K562 (cell line): ENCODE data around the gene AFF2. TPM values are rescaled to one million over a fixed set of nuclear protein-coding genes. Genes with fewer than 3 reads are reported as not detected.

Experiments used
- ATAC-seq: fragments of 200-7000 bp; cut with Tn5 transposase; 3 replicates; pipeline ENCODE4 v1.9.1; 2020; ENCODE audit warnings: moderate library complexity
- BruUV-seq: library from RNA; stranded (reverse); fragments of 400-500 nt; replicated peaks from 2 replicates; lab custom pipeline; 2021; lab: Mats Ljungman, UMichigan
- CTCF ChIA-PET: fragments of 300-600 bp; formaldehyde crosslinking; extraction: SDS; loops from one replicate; lab custom pipeline; 2021; ENCODE audit warnings: low intra/inter-chr PET ratio; lab: Yijun Ruan, JAX
- POLR2A ChIA-PET: fragments of 300-600, 350-650 bp; sonication (Branson Sonifier 250); formaldehyde crosslinking; extraction: SDS; loops from one replicate; lab custom pipeline; 2021; ENCODE audit warnings: antibody characterized with exemption, inconsistent platforms; lab: Yijun Ruan, JAX
- DNase-seq, 4 experiments: peaks; one replicate each; pipeline versions ENCODE4 v3.0.0 to v3.0.0-alpha.2; 2011 to 2018; ENCODE audit warnings: low spot score in 3 of 4, mixed read lengths in 3 of 4; ENCODE audit errors: extremely low read depth in 1 of 4
- FAIRE-seq: peaks from 2 replicates; lab custom pipeline; 2011; peaks lifted over from hg19 to GRCh38; lab: Jason Lieb, UNC
- H2AFZ ChIP-seq: 2 replicates; pipeline ENCODE4 v1.6.0; 2011; ENCODE audit warnings: low read depth, low read length, control low read depth, inconsistent platforms
- H3K27ac ChIP-seq: fragments of 200-600 bp; 3 replicates; pipeline ENCODE4 v1.8.0; 2011; ENCODE audit warnings: low read depth, mild to moderate bottlenecking, control low read depth, inconsistent platforms, low read length, moderate library complexity, mixed read lengths; ENCODE audit errors: extremely low read depth
- H3K27me3 ChIP-seq, 2 experiments: fragments of 300-600 bp in 1 of 2; 2 replicates in 1 of 2; 3 replicates in 1 of 2; pipeline versions ENCODE4 v1.6.0 to v1.8.0; 2011; ENCODE audit warnings: inconsistent platforms in 2 of 2, low read length in 2 of 2, mild to moderate bottlenecking in 1 of 2, mixed read lengths in 1 of 2, moderate library complexity in 1 of 2; ENCODE audit not compliant: control insufficient read depth in 2 of 2, insufficient read depth in 2 of 2
- H3K36me3 ChIP-seq: fragments of 300-600 bp; 3 replicates; pipeline ENCODE4 v1.8.0; 2011; ENCODE audit warnings: mild to moderate bottlenecking, low read length, inconsistent platforms; ENCODE audit not compliant: control insufficient read depth, insufficient read depth
- H3K4me1 ChIP-seq, 2 experiments: fragments of 200-600 bp in 1 of 2; replicated peaks in 1 of 2; 2 replicates in 1 of 2; 3 replicates in 1 of 2; pipeline versions ENCODE4 v1.5.1 to v1.8.0; 2011; ENCODE audit warnings: inconsistent platforms in 2 of 2, low read length in 2 of 2, mild to moderate bottlenecking in 1 of 2, mixed read lengths in 1 of 2, moderate library complexity in 1 of 2; ENCODE audit not compliant: control insufficient read depth in 2 of 2, insufficient read depth in 2 of 2
- H3K4me2 ChIP-seq: 2 replicates; pipeline ENCODE4 v1.6.1; 2011; ENCODE audit warnings: low read length, control low read depth, inconsistent platforms, mixed read lengths; ENCODE audit not compliant: insufficient read depth
- H3K4me3 ChIP-seq: fragments of 200-600 bp; sonication (generic), shearing (Covaris generic); 2 replicates; pipeline ENCODE4 v1.5.1; 2016; ENCODE audit warnings: control low read depth, inconsistent platforms
- H3K79me2 ChIP-seq: fragments of 200-600 bp; 3 replicates; pipeline ENCODE4 v1.8.0; 2011; ENCODE audit warnings: low read length, inconsistent platforms; ENCODE audit not compliant: control insufficient read depth, insufficient read depth
- H3K9ac ChIP-seq, 2 experiments: 2 replicates each; pipeline versions ENCODE4 v1.6.0 to v1.6.1; 2011; ENCODE audit warnings: low read depth in 2 of 2, low read length in 2 of 2, control low read depth in 1 of 2, inconsistent platforms in 1 of 2, mild to moderate bottlenecking in 1 of 2, mixed read lengths in 1 of 2; ENCODE audit not compliant: insufficient read depth in 1 of 2
- H3K9me1 ChIP-seq: one replicate; pipeline ENCODE4 v1.6.0; 2011; ENCODE audit warnings: inconsistent platforms, mild to moderate bottlenecking, low read length, moderate library complexity; ENCODE audit not compliant: control insufficient read depth, insufficient read depth
- H3K9me3 ChIP-seq: replicated peaks from 2 replicates; pipeline ENCODE4 v1.5.1; 2011; ENCODE audit warnings: low read depth, low read length, inconsistent platforms; ENCODE audit not compliant: control insufficient read depth, insufficient read depth
- H4K20me1 ChIP-seq: replicated peaks from 2 replicates; pipeline ENCODE4 v1.6.1; 2011; ENCODE audit warnings: low read length, inconsistent platforms, mixed read lengths; ENCODE audit not compliant: control insufficient read depth, insufficient read depth
- COPS2 ChIP-seq: fragments of 450-650 bp; conservative IDR thresholded peaks from 2 replicates; pipeline ENCODE4 v1.6.1; 2016; ENCODE audit warnings: mild to moderate bottlenecking, moderate library complexity
- GTF2E2 ChIP-seq: fragments of 200-800 bp; sonication (Bioruptor generic); IDR thresholded peaks from 2 replicates; pipeline ENCODE4 v1.6.1; 2016; ENCODE audit warnings: missing genetic modification characterization, missing compliant biosample characterization
- HNRNPLL ChIP-seq: fragments of 200-400 bp; formaldehyde crosslinking; IDR thresholded peaks from 2 replicates; pipeline ENCODE4 v1.6.1; 2017; ENCODE audit warnings: low read length, low read depth, mild to moderate bottlenecking; ENCODE audit not compliant: poor library complexity, severe bottlenecking
- NCOA4 ChIP-seq: fragments of 450-650 bp; IDR thresholded peaks from 2 replicates; pipeline ENCODE4 v1.6.1; 2018; ENCODE audit warnings: mild to moderate bottlenecking; ENCODE audit not compliant: partially characterized antibody
- OTX1 ChIP-seq: fragments of 450-650 bp; formaldehyde crosslinking; IDR thresholded peaks from 2 replicates; pipeline ENCODE4 v1.4.0; 2022; ENCODE audit warnings: mild to moderate bottlenecking
- SREBF2 ChIP-seq: sonication (generic); formaldehyde crosslinking; IDR thresholded peaks from 2 replicates; pipeline ENCODE4 v1.4.0; 2020; ENCODE audit warnings: mild to moderate bottlenecking, missing genetic modification reagents
- WGBS: fragments of 100-300 bp; shearing (Covaris generic); methylation state at CpG from one replicate; pipeline ENCODE4 v1.1.6; 2016; ENCODE audit warnings: low coverage, mixed read lengths; ENCODE audit not compliant: insufficient coverage; ENCODE audit errors: missing lambda C conversion rate; 5-methylcytosine and 5-hydroxymethylcytosine counted together
- in situ Hi-C: fragments of 300-500 bp; cut with MboI; formaldehyde crosslinking; loops from 4 replicates; pipeline ENCODE4 v1.15.0; 2018; ENCODE audit warnings: inconsistent platforms, mixed read lengths
- intact Hi-C: fragments of 100-400 bp; cut with micrococcal nuclease; formaldehyde crosslinking; loops from 2 replicates; pipeline ENCODE4 v1.14.2; 2022
- polyA plus RNA-seq, 8 experiments: library from polyadenylated mRNA; depleted of rRNA in 4 of 8; stranded (reverse) in 5 of 8; unstranded in 3 of 8; fragments of >200 nt; fragmentation: Nextera tagmentation in 2 of 8; fragmentation: Illumina TruSeq in 1 of 8; extraction: Ambion mirVana in 2 of 8; extraction: Trizol in 1 of 8; gene quantifications; 2 replicates each; pipeline versions ENCODE4 v1.2.1 to v1.2.3, GENCODE V29; 2011 to 2014; ENCODE audit warnings: inconsistent platforms in 1 of 8, missing spikeins in 1 of 8
- total RNA-seq, 7 experiments: library from RNA; depleted of rRNA in 6 of 7; stranded (reverse); fragments of >200 nt in 6 of 7; fragmentation: Illumina TruSeq in 2 of 7; extraction: Trizol in 2 of 7; gene quantifications; 2 replicates each; pipeline versions ENCODE4 v1.2.1 to v1.2.3, GENCODE V29; 2011 to 2021; ENCODE audit warnings: low replicate concordance in 1 of 7

AFF2 gene
- total and polyA plus RNA-seq, 9 of the 15 experiments (the other 6 are each of a cell fraction or from before 2014, with no cell fraction given): 0.01 to 0.20 (median 0.07) TPM

DNA sequence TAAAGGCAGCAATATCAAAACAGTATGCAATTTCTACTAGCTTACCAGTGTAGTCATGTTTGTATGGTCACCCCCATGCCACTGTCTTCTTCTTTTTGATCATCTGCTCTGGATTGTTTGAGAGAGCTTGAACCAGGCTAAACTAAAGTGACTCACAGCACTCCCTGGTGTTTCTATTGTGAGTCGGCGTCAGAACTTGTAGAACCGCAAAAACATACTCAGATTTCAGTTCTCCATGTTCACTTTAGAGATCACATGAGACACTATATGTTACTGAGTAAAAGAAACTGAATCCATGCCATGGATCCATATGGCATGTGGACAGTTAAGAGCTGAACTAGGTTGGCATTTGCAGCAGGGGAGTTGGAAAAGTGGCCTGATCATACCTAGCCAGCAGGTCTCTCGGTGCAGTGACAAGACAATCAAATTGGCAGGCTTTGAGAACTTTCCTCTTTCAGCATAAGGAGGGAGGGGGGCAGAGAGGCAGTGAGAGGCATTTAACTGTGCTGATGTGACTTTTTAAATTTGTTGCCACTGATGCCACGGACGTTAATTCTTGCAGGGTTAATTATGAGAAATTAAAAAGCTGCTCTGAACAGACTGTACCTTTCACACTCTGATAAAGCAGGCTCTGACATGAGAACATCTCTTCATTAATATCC lies 88.4 kb downstream of the AFF2 start:
- ATAC-seq (no peak), FAIRE-seq (no peak), DNase-seq (no peak)
- Histone ChIP-seq H3K4me2 (no peak overlapping the region), H3K9ac (no peak overlapping the region), H4K20me1 (no peaks in the 10 kb centered on the region), H3K79me2 (no peaks in the 10 kb centered on the region), H3K27me3 (no peaks in the 10 kb centered on the region), H3K4me1 (no peaks in the 10 kb centered on the region; a peak in 1 of 5 replicates), H3K9me1 (no peaks in the 10 kb centered on the region), H3K36me3 (no peaks in the 10 kb centered on the region), H3K27ac (no peak overlapping the region), H3K9me3 (no peaks in the 10 kb centered on the region), H2AFZ (0 out of 2 replicates have a peak overlapping the region, but pooled peaks have one; percentile 16), H3K4me3 (no peak overlapping the region)
- CTCF ChIA-PET: no interaction called here
- 28% methylated on average over 6 of the region's 6 CpGs for WGBS
- intact Hi-C loops: no loop called here
- POLR2A ChIA-PET: no interaction called here
- no peak for TF ChIP-seq NCOA4
- no peak for TF ChIP-seq GTF2E2 (tag)
- TF ChIP-seq SREBF2 (CRISPR knock-in tag): no peak
- no peak for TF ChIP-seq HNRNPLL
- TF ChIP-seq COPS2: no peak
- TF ChIP-seq OTX1 (CRISPR knock-in tag): no peak
- no TSS peak for BruUV-seq
- in situ Hi-C loops: no loop called here
